Loucy (cell line): ENCODE results near the gene MS4A15.

Source experiments
- H2AFZ ChIP-seq: fragments of 200-600 bp; sonication (generic); 2 replicates; pipeline ENCODE4 v1.6.0; 2016; ENCODE audit warnings: antibody characterized with exemption, mild to moderate bottlenecking, low read length, moderate library complexity
- H3F3A ChIP-seq: fragments of 200-600 bp; 2 replicates; pipeline ENCODE4 v1.6.0; 2016; ENCODE audit warnings: antibody characterized with exemption, low read depth, mild to moderate bottlenecking
- H3K27me3 ChIP-seq: fragments of 200-600 bp; sonication (generic); 2 replicates; pipeline ENCODE4 v1.6.1; 2014; ENCODE audit warnings: low read length, mild to moderate bottlenecking; ENCODE audit not compliant: insufficient read depth, poor library complexity, severe bottlenecking
- H3K36me3 ChIP-seq: fragments of 200-600 bp; sonication (generic); 2 replicates; pipeline ENCODE4 v1.6.1; 2016; ENCODE audit warnings: low read length; ENCODE audit not compliant: insufficient read depth
- H3K4me1 ChIP-seq: fragments of 200-600 bp; sonication (generic); 2 replicates; pipeline ENCODE4 v1.5.1; 2014; ENCODE audit warnings: low read length, mild to moderate bottlenecking; ENCODE audit not compliant: insufficient read depth, poor library complexity, severe bottlenecking
- H3K4me2 ChIP-seq: fragments of 200-600 bp; sonication (generic); 2 replicates; pipeline ENCODE4 v1.6.0; 2014; ENCODE audit warnings: antibody characterized with exemption, low read length, low read depth, mild to moderate bottlenecking; ENCODE audit not compliant: poor library complexity, severe bottlenecking
- H3K4me3 ChIP-seq: fragments of 200-600 bp; sonication (generic); 2 replicates; pipeline ENCODE4 v1.5.1; 2014; ENCODE audit warnings: low read length, mild to moderate bottlenecking, mixed read lengths; ENCODE audit not compliant: poor library complexity, severe bottlenecking
- H3K79me2 ChIP-seq: fragments of 200-600 bp; sonication (generic); 2 replicates; pipeline ENCODE4 v1.6.1; 2014; ENCODE audit warnings: low read length; ENCODE audit not compliant: insufficient read depth
- H3K9ac ChIP-seq: fragments of 200-600 bp; sonication (generic); 2 replicates; pipeline ENCODE4 v1.6.0; 2014; ENCODE audit warnings: mild to moderate bottlenecking, low read depth, low read length, moderate library complexity; ENCODE audit not compliant: poor library complexity, severe bottlenecking
- H3K9me2 ChIP-seq: fragments of 200-600 bp; sonication (generic); replicated peaks from 2 replicates; pipeline ENCODE4 v1.6.1; 2016; ENCODE audit warnings: low read depth, low read length, mixed read lengths
- H3K9me3 ChIP-seq: fragments of 200-600 bp; sonication (generic); 2 replicates; pipeline ENCODE4 v1.6.1; 2014; ENCODE audit warnings: mild to moderate bottlenecking, antibody characterized with exemption, low read length, low read depth; ENCODE audit not compliant: insufficient read depth
- H4K20me1 ChIP-seq: fragments of 200-600 bp; sonication (generic); 2 replicates; pipeline ENCODE4 v1.6.0; 2014; ENCODE audit warnings: antibody characterized with exemption, low read length, mild to moderate bottlenecking; ENCODE audit not compliant: insufficient read depth, poor library complexity, severe bottlenecking
- CTCF ChIP-seq: fragments of 200-600 bp; sonication (generic); conservative IDR thresholded peaks from 2 replicates; pipeline ENCODE4 v1.5.1; 2014; ENCODE audit warnings: mild to moderate bottlenecking, antibody characterized with exemption, low read length
- EZH2phosphoT487 ChIP-seq: fragments of 200-600 bp; IDR thresholded peaks from 2 replicates; pipeline ENCODE4 v1.6.1; 2018; ENCODE audit warnings: antibody characterized with exemption, mild to moderate bottlenecking, moderate library complexity, borderline replicate concordance

Gene MS4A15

GRCh38 chr11:60764879-60765278, 8.2 kb downstream of the MS4A15 start:
- Histone ChIP-seq H3K27me3 (no peaks in the 10 kb centered on the region), H3K9me2 (no peaks in the 10 kb centered on the region), H3K4me3 (no peak overlapping the region), H3K36me3 (no peaks in the 10 kb centered on the region), H3K4me1 (peaks cover 4% of the 10 kb centered on the region), H3F3A (no peaks in the 10 kb centered on the region), H3K4me2 (no peak overlapping the region), H3K79me2 (no peaks in the 10 kb centered on the region), H2AFZ (no peak overlapping the region), H3K9me3 (no peaks in the 10 kb centered on the region), H4K20me1 (no peaks in the 10 kb centered on the region), H3K9ac (no peak overlapping the region)
- TF ChIP-seq EZH2phosphoT487, result no peak
- TF ChIP-seq CTCF, result no peak

- no peak overlapping the region for H3K4me2 ChIP-seq
- no peaks in the 10 kb centered on the region for H3F3A ChIP-seq
- no peak overlapping the region for H3K4me3 ChIP-seq
- no peaks in the 10 kb centered on the region for H3K36me3 ChIP-seq
- H2AFZ ChIP-seq, result no peak overlapping the region
- no peaks in the 10 kb centered on the region for H3K27me3 ChIP-seq
- no peaks in the 10 kb centered on the region for H3K79me2 ChIP-seq
- H4K20me1 ChIP-seq, result no peaks in the 10 kb centered on the region
- H3K9me2 ChIP-seq, result no peaks in the 10 kb centered on the region
- TF ChIP-seq CTCF (no peak), EZH2phosphoT487 (no peak)
- peaks cover 4% of the 10 kb centered on the region for H3K4me1 ChIP-seq
- H3K9me3 ChIP-seq, result no peaks in the 10 kb centered on the region
- no peak overlapping the region for H3K9ac ChIP-seq
Measured at GRCh38 chr11:60765355-60765754, 8.7 kb downstream of the MS4A15 start.

GRCh38 chr11:60766547-60766946, 9.9 kb downstream of the MS4A15 start:
- Histone ChIP-seq H3F3A (no peaks in the 10 kb centered on the region), H3K27me3 (no peaks in the 10 kb centered on the region), H3K4me3 (no peak overlapping the region), H3K4me2 (no peak overlapping the region), H2AFZ (no peak overlapping the region), H3K9me3 (no peaks in the 10 kb centered on the region), H4K20me1 (no peaks in the 10 kb centered on the region), H3K79me2 (no peaks in the 10 kb centered on the region), H3K9ac (no peak overlapping the region), H3K9me2 (no peaks in the 10 kb centered on the region), H3K4me1 (peaks cover 4% of the 10 kb centered on the region), H3K36me3 (no peaks in the 10 kb centered on the region)
- TF ChIP-seq EZH2phosphoT487, result no peak
- TF ChIP-seq CTCF, result no peak
